MM.1S (cell line): Measurements from ENCODE around the gene SLC22A15.

Experiments
- DNase-seq: peaks from one replicate; pipeline ENCODE4 v3.0.0-alpha.2; 2015
- H2AFZ ChIP-seq: fragments of 300-600 bp; sonication (generic); 2 replicates; pipeline ENCODE4 v1.6.0; 2016; ENCODE audit warnings: antibody characterized with exemption, low read length
- H3F3A ChIP-seq: fragments of 300-600 bp; sonication (generic); 2 replicates; pipeline ENCODE4 v1.6.1; 2016; ENCODE audit warnings: mild to moderate bottlenecking, antibody characterized with exemption, low read length, moderate library complexity, mixed read lengths; ENCODE audit not compliant: insufficient read depth
- H3K27ac ChIP-seq: fragments of 300-600 bp; sonication (generic); 2 replicates; pipeline ENCODE4 v1.5.1; 2016; ENCODE audit warnings: mild to moderate bottlenecking, low read length
- H3K27me3 ChIP-seq: fragments of 300-600 bp; sonication (generic); replicated peaks from 2 replicates; pipeline ENCODE4 v1.6.0; 2016; ENCODE audit warnings: low read length; ENCODE audit not compliant: insufficient read depth
- H3K36me3 ChIP-seq: fragments of 300-600 bp; sonication (generic); replicated peaks from 2 replicates; pipeline ENCODE4 v1.6.1; 2016; ENCODE audit warnings: mild to moderate bottlenecking, low read length, mixed read lengths; ENCODE audit not compliant: insufficient read depth
- H3K4me1 ChIP-seq: fragments of 300-600 bp; sonication (generic); 2 replicates; pipeline ENCODE4 v1.6.1; 2016; ENCODE audit warnings: low read length, mixed read lengths
- H3K4me2 ChIP-seq: fragments of 300-600 bp; sonication (generic); 2 replicates; pipeline ENCODE4 v1.6.0; 2016; ENCODE audit warnings: low read depth, low read length
- H3K4me3 ChIP-seq: fragments of 300-600 bp; sonication (generic); 2 replicates; pipeline ENCODE4 v1.5.1; 2016; ENCODE audit warnings: low read length, mixed read lengths
- H3K79me2 ChIP-seq: fragments of 300-600 bp; sonication (generic); 2 replicates; pipeline ENCODE4 v1.6.1; 2016; ENCODE audit warnings: mixed run types, low read length, mixed read lengths
- H3K9ac ChIP-seq: fragments of 300-600 bp; sonication (generic); 2 replicates; pipeline ENCODE4 v1.6.1; 2016; ENCODE audit warnings: low read length, mixed read lengths
- H3K9me2 ChIP-seq: fragments of 300-600 bp; sonication (generic); replicated peaks from 2 replicates; pipeline ENCODE4 v1.6.1; 2016; ENCODE audit warnings: mild to moderate bottlenecking, low read length, mixed read lengths; ENCODE audit not compliant: insufficient read depth
- H3K9me3 ChIP-seq: fragments of 300-600 bp; sonication (generic); replicated peaks from 2 replicates; pipeline ENCODE4 v1.6.1; 2016; ENCODE audit warnings: mild to moderate bottlenecking, low read length, mixed read lengths; ENCODE audit not compliant: insufficient read depth
- H4K20me1 ChIP-seq: fragments of 300-600 bp; sonication (generic); 2 replicates; pipeline ENCODE4 v1.6.1; 2016; ENCODE audit warnings: mild to moderate bottlenecking, low read length, moderate library complexity, mixed read lengths; ENCODE audit not compliant: insufficient read depth
- CTCF ChIP-seq: fragments of 300-600 bp; sonication (generic); IDR thresholded peaks from 2 replicates; pipeline ENCODE4 v1.5.1; 2016; ENCODE audit warnings: antibody characterized with exemption, low read length, mixed read lengths
- EZH2 ChIP-seq: fragments of 300-600 bp; sonication (generic); optimal IDR thresholded peaks from 2 replicates; pipeline ENCODE3; 2017; ENCODE audit warnings: low read depth, mild to moderate bottlenecking, antibody characterized with exemption, low read length, mixed read lengths
- EZH2phosphoT487 ChIP-seq: fragments of 300-600 bp; sonication (generic); IDR thresholded peaks from 2 replicates; pipeline ENCODE4 v1.6.1; 2018; ENCODE audit warnings: antibody characterized with exemption, low read length

Gene SLC22A15

GRCh38 chr1:115976062-115976920 lies at the start of gene SLC22A15:
Gene SLC22A15 (plus strand): TSS chr1:115976513. CDS start chr1:115976628, 115 bp downstream.
- H3K4me2 ChIP-seq: peak within 1 kb of the TSS; percentile 59
- H3F3A ChIP-seq: no peaks in the 10 kb centered on the region
- no peaks in the 10 kb centered on the region for H4K20me1 ChIP-seq
- no peaks in the 10 kb centered on the region for H3K9me2 ChIP-seq
- no peak for TF ChIP-seq EZH2phosphoT487
- no peak for TF ChIP-seq CTCF
- TF ChIP-seq EZH2: no peak
- no peaks in the 10 kb centered on the region for H3K27me3 ChIP-seq
- no peaks in the 10 kb centered on the region for H3K79me2 ChIP-seq
- no peaks in the 10 kb centered on the region for H3K36me3 ChIP-seq
- peak within 1 kb of the TSS; percentile 61 for H2AFZ ChIP-seq
- peak within 1 kb of the TSS; percentile 53 for H3K4me3 ChIP-seq
- peak; percentile 68 for DNase-seq
- peak within 1 kb of the TSS; percentile 41; the same call in 1 of the 2 replicates for H3K27ac ChIP-seq
- no peaks in the 10 kb centered on the region for H3K9me3 ChIP-seq
- peak within 1 kb of the TSS; percentile 42; the same call in 1 of the 2 replicates for H3K9ac ChIP-seq
- peaks cover 3% of the 10 kb centered on the region; the same call in 1 of the 2 replicates for H3K4me1 ChIP-seq

- no peaks in the 10 kb centered on the region for H3K9me2 ChIP-seq
- no peaks in the 10 kb centered on the region for H3F3A ChIP-seq
- H3K4me2 ChIP-seq: no peak overlapping the region
- no peaks in the 10 kb centered on the region for H3K9me3 ChIP-seq
- H3K9ac ChIP-seq: no peak overlapping the region
- H4K20me1 ChIP-seq: no peaks in the 10 kb centered on the region
- H3K27ac ChIP-seq: no peak overlapping the region
- H3K36me3 ChIP-seq: no peaks in the 10 kb centered on the region
- H3K27me3 ChIP-seq: no peaks in the 10 kb centered on the region
- H2AFZ ChIP-seq: no peak overlapping the region
- no peak overlapping the region for H3K4me3 ChIP-seq
- no peak for DNase-seq
- H3K79me2 ChIP-seq: no peaks in the 10 kb centered on the region
- TF ChIP-seq CTCF: no peak
- no peak for TF ChIP-seq EZH2
- no peak for TF ChIP-seq EZH2phosphoT487
- H3K4me1 ChIP-seq: no peaks in the 10 kb centered on the region
Measured at GRCh38 chr1:115927971-115928370, 48.3 kb upstream of the SLC22A15 start.

DNA sequence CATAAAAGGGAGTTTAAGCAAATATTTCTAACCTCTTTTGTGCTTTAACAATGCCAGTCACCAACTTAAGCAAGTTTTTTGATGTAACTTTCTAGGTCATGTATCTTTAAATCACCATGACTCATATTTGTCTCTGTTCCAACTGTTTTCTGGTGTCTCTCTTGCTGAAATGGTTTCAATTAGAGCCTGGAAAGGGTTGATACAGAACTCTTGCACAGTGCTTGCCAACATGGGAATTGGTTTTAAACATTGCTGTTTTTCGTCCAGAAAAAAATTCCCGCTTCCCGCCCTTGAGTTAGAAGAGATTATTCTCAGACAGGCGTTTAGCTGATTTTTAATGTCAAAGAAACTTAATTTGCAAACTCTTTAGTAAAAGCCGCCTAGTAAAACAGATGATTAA lies 46.4 kb upstream of the SLC22A15 start:
- no peak overlapping the region for H2AFZ ChIP-seq

More for the DNA sequence above, 46.4 kb upstream of the SLC22A15 start:
- Histone ChIP-seq H3K9me3 (no peaks in the 10 kb centered on the region), H3F3A (no peaks in the 10 kb centered on the region), H3K9ac (no peak overlapping the region), H3K4me3 (no peak overlapping the region), H3K27ac (no peak overlapping the region), H3K27me3 (no peaks in the 10 kb centered on the region), H3K4me1 (no peaks in the 10 kb centered on the region), H3K79me2 (no peaks in the 10 kb centered on the region), H3K4me2 (no peak overlapping the region), H4K20me1 (no peaks in the 10 kb centered on the region), H3K36me3 (no peaks in the 10 kb centered on the region), H3K9me2 (no peaks in the 10 kb centered on the region)
- no peak for DNase-seq
- no peak for TF ChIP-seq EZH2
- TF ChIP-seq CTCF: no peak
- no peak for TF ChIP-seq EZH2phosphoT487
